Panc1 (cell line): ENCODE data around the gene MTFR1L. TPM values are rescaled to one million over a fixed set of nuclear protein-coding genes. Genes with fewer than 3 reads are reported as not detected.

Source experiments
- ATAC-seq: fragments of 200-7000 bp; cut with Tn5 transposase; 2 replicates; pipeline ENCODE4 v1.9.1; 2020; ENCODE audit warnings: mild to moderate bottlenecking, moderate library complexity
- BruUV-seq: library from RNA; stranded (reverse); fragments of 400-500 nt; replicated peaks from 2 replicates; lab custom pipeline; 2021; lab: Mats Ljungman, UMichigan
- CTCF ChIA-PET: fragments of 300-600 bp; sonication (Branson Sonifier 250); formaldehyde crosslinking; loops from one replicate; lab custom pipeline; 2022; ENCODE audit warnings: antibody characterized with exemption; lab: Charles Lee
- POLR2A ChIA-PET: fragments of 300-600 bp; sonication (Branson Sonifier 250); formaldehyde crosslinking; loops from one replicate; lab custom pipeline; 2022; ENCODE audit warnings: antibody characterized with exemption; lab: Charles Lee
- DNase-seq: peaks from one replicate; pipeline ENCODE4 v3.0.0-alpha.2; 2010; ENCODE audit warnings: low read depth, low spot score
- H3K27ac ChIP-seq: 2 replicates; pipeline ENCODE4 v1.5.1; 2011; ENCODE audit warnings: mild to moderate bottlenecking, low read length, inconsistent platforms
- H3K27me3 ChIP-seq: fragments of 200-500 bp; sonication (Bioruptor generic); 2 replicates; pipeline ENCODE4 v1.6.0; 2014; ENCODE audit warnings: low read length, inconsistent platforms; ENCODE audit not compliant: control insufficient read depth, insufficient read depth
- H3K36me3 ChIP-seq: fragments of 200-500 bp; sonication (Bioruptor generic); 2 replicates; pipeline ENCODE4 v1.5.1; 2014; ENCODE audit warnings: inconsistent platforms, mild to moderate bottlenecking, low read length, moderate library complexity; ENCODE audit not compliant: control insufficient read depth, insufficient read depth
- H3K4me1 ChIP-seq: 2 replicates; pipeline ENCODE4 v1.5.1; 2011; ENCODE audit warnings: inconsistent platforms, mild to moderate bottlenecking, low read length, moderate library complexity; ENCODE audit not compliant: control insufficient read depth, insufficient read depth
- H3K4me3 ChIP-seq, 2 experiments: 2 replicates each; pipeline ENCODE4 v1.5.1; 2011 to 2012; ENCODE audit warnings: low read depth in 2 of 2, low read length in 2 of 2, mild to moderate bottlenecking in 2 of 2, inconsistent platforms in 1 of 2, moderate library complexity in 1 of 2
- H3K9me3 ChIP-seq: fragments of 200-500 bp; sonication (Bioruptor generic); 2 replicates; pipeline ENCODE4 v1.5.1; 2014; ENCODE audit warnings: low read depth, mild to moderate bottlenecking, inconsistent platforms, low read length, moderate library complexity; ENCODE audit not compliant: control insufficient read depth, insufficient read depth
- POLR2AphosphoS5 ChIP-seq: IDR thresholded peaks from 2 replicates; pipeline ENCODE4 v1.6.1; 2012; ENCODE audit warnings: mild to moderate bottlenecking, low read depth, low read length, moderate library complexity
- SIN3A ChIP-seq: IDR thresholded peaks from 2 replicates; pipeline ENCODE4 v1.6.1; 2012; ENCODE audit warnings: low read depth, mild to moderate bottlenecking, low read length, moderate library complexity, borderline replicate concordance; ENCODE audit not compliant: insufficient read depth
- TCF7L2 ChIP-seq: IDR thresholded peaks from 2 replicates; pipeline ENCODE4 v1.6.1; 2011; ENCODE audit warnings: mild to moderate bottlenecking, low read depth, low read length, inconsistent platforms
- in situ Hi-C: cut with HindIII; loops from 2 replicates; pipeline ENCODE4 v1.10.0; 2016; ENCODE audit warnings: low sequenced_read_pairs, low pct_unique_long_range_greater_than_20kb
- intact Hi-C: fragments of 100-400 bp; cut with micrococcal nuclease; formaldehyde crosslinking; loops from one replicate; pipeline ENCODE4 v1.10.0; 2022; ENCODE audit not compliant: unreplicated experiment
- total RNA-seq: library from RNA; stranded (reverse); gene quantifications from one replicate; pipeline ENCODE4 v1.2.1, GENCODE V29; 2021; ENCODE audit not compliant: unreplicated experiment
- TF ChIP-seq, protein P1 (sequence below): fragments of 450-650 bp; IDR thresholded peaks from 2 replicates; pipeline ENCODE4 v1.5.1; 2017; ENCODE audit warnings: mild to moderate bottlenecking
- TF ChIP-seq, protein P2 (sequence below), 2 experiments: IDR thresholded peaks; 2 replicates each; pipeline ENCODE4 v1.6.1; 2011 to 2012; ENCODE audit warnings: low read depth in 2 of 2, control low read depth in 1 of 2, low read length in 1 of 2, mild to moderate bottlenecking in 1 of 2, moderate library complexity in 1 of 2; ENCODE audit not compliant: insufficient read depth in 1 of 2

Gene MTFR1L
- total RNA-seq, 1 experiment from 2014 or later = 68.5 TPM

DNA sequence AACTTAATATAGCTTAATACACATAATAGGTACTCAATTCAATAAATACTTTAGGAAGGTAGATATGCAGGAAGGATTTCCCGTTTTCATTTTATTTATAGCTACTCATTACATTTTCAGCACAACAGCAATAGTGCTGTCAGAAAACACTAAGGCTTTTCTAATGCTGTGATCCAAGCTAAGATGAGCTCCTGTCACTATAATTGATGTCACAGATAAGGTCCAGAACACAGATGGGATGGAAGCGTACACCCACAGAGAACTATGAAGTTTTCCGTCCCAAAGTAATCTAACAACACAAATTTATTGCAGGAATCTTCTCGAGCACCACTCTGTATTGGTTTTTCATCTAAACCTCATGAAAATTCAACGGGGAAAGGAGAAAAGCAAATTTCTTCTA lies 25.9 kb downstream of the MTFR1L start:
- H3K4me1 ChIP-seq = no peaks in the 10 kb centered on the region
- no peaks in the 10 kb centered on the region for H3K36me3 ChIP-seq
- no peak overlapping the region for H3K27ac ChIP-seq
- ChIA-PET CTCF (no interaction called here), POLR2A (no interaction called here)
- TF ChIP-seq POLR2AphosphoS5 = no peak
- no peak for TF ChIP-seq TCF7L2
- no peak for TF ChIP-seq SIN3A
- TF ChIP-seq, protein P1, sequence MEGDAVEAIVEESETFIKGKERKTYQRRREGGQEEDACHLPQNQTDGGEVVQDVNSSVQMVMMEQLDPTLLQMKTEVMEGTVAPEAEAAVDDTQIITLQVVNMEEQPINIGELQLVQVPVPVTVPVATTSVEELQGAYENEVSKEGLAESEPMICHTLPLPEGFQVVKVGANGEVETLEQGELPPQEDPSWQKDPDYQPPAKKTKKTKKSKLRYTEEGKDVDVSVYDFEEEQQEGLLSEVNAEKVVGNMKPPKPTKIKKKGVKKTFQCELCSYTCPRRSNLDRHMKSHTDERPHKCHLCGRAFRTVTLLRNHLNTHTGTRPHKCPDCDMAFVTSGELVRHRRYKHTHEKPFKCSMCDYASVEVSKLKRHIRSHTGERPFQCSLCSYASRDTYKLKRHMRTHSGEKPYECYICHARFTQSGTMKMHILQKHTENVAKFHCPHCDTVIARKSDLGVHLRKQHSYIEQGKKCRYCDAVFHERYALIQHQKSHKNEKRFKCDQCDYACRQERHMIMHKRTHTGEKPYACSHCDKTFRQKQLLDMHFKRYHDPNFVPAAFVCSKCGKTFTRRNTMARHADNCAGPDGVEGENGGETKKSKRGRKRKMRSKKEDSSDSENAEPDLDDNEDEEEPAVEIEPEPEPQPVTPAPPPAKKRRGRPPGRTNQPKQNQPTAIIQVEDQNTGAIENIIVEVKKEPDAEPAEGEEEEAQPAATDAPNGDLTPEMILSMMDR = no peak
- TF ChIP-seq, protein P2, sequence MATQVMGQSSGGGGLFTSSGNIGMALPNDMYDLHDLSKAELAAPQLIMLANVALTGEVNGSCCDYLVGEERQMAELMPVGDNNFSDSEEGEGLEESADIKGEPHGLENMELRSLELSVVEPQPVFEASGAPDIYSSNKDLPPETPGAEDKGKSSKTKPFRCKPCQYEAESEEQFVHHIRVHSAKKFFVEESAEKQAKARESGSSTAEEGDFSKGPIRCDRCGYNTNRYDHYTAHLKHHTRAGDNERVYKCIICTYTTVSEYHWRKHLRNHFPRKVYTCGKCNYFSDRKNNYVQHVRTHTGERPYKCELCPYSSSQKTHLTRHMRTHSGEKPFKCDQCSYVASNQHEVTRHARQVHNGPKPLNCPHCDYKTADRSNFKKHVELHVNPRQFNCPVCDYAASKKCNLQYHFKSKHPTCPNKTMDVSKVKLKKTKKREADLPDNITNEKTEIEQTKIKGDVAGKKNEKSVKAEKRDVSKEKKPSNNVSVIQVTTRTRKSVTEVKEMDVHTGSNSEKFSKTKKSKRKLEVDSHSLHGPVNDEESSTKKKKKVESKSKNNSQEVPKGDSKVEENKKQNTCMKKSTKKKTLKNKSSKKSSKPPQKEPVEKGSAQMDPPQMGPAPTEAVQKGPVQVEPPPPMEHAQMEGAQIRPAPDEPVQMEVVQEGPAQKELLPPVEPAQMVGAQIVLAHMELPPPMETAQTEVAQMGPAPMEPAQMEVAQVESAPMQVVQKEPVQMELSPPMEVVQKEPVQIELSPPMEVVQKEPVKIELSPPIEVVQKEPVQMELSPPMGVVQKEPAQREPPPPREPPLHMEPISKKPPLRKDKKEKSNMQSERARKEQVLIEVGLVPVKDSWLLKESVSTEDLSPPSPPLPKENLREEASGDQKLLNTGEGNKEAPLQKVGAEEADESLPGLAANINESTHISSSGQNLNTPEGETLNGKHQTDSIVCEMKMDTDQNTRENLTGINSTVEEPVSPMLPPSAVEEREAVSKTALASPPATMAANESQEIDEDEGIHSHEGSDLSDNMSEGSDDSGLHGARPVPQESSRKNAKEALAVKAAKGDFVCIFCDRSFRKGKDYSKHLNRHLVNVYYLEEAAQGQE (IDR thresholded peaks at IDR 0.05; ENCODE audit: insufficient read depth in 1 of 2, low read depth in 2 of 2, low read length in 1 of 2) = no peak
- no peak for ATAC-seq
- no TSS peak for BruUV-seq
- in situ Hi-C loops = no loop called here
- no peaks in the 10 kb centered on the region for H3K9me3 ChIP-seq
- DNase-seq = no peak
- intact Hi-C loops = no loop called here
- no peaks in the 10 kb centered on the region for H3K27me3 ChIP-seq
- no peak overlapping the region for H3K4me3 ChIP-seq

DNA sequence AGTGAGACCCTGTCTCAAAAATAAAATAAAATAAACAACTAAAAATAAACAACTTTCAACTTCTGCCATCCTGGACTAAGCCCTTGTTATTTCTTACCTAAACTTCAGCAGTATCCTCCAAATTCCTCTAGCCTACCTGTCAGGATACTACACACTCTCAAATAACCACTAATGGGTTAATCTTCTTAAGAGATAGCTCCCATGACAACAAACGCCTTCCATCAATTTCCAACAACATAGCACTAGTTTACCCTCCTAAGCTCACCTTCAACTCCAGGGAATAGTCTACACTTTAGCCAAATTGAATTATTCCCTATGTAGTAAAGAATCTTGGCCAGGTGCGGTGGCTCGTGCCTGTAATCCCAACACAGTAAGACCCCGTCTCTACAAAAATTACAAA lies 28.2 kb downstream of the MTFR1L start:
- ChIA-PET POLR2A (interaction anchor here (0.5 to 0.7 kb wide), 2 partner anchors 139 to 330 kb away, joined by 4 read pairs; partner anchors contain the start of gene CNKSR1), CTCF (no interaction called here)
- no peak overlapping the region for H3K27ac ChIP-seq
- no peaks in the 10 kb centered on the region for H3K4me1 ChIP-seq
- no peak for DNase-seq
- no peaks in the 10 kb centered on the region for H3K9me3 ChIP-seq
- in situ Hi-C loops = no loop called here
- no peaks in the 10 kb centered on the region for H3K27me3 ChIP-seq
- BruUV-seq = no TSS peak
- TF ChIP-seq SIN3A (no peak), TCF7L2 (no peak), POLR2AphosphoS5 (no peak)
- TF ChIP-seq, protein P2 (IDR thresholded peaks at IDR 0.05; ENCODE audit: insufficient read depth in 1 of 2, low read depth in 2 of 2, low read length in 1 of 2) = no peak
- TF ChIP-seq, protein P1 = no peak
- no peak overlapping the region for H3K4me3 ChIP-seq
- ATAC-seq = no peak
- no peaks in the 10 kb centered on the region for H3K36me3 ChIP-seq
- intact Hi-C loops = no loop called here
